HG02943 (cell line): ENCODE data around the gene ZNF334.

ENCODE experiments used
- ATAC-seq: cut with Tn5 transposase; IDR thresholded peaks from one replicate; pipeline ENCODE4 v1.9.1; 2021; ENCODE audit warnings: mild to moderate bottlenecking, low read depth, moderate library complexity; ENCODE audit not compliant: unreplicated experiment

Gene ZNF334

GRCh38 chr20:46512943-46513844 is at the start of gene ZNF334:
Gene ZNF334 (minus strand): TSS chr20:46513559. CDS start chr20:46512102, 1,457 bp downstream.
- ATAC-seq = no peak

DNA sequence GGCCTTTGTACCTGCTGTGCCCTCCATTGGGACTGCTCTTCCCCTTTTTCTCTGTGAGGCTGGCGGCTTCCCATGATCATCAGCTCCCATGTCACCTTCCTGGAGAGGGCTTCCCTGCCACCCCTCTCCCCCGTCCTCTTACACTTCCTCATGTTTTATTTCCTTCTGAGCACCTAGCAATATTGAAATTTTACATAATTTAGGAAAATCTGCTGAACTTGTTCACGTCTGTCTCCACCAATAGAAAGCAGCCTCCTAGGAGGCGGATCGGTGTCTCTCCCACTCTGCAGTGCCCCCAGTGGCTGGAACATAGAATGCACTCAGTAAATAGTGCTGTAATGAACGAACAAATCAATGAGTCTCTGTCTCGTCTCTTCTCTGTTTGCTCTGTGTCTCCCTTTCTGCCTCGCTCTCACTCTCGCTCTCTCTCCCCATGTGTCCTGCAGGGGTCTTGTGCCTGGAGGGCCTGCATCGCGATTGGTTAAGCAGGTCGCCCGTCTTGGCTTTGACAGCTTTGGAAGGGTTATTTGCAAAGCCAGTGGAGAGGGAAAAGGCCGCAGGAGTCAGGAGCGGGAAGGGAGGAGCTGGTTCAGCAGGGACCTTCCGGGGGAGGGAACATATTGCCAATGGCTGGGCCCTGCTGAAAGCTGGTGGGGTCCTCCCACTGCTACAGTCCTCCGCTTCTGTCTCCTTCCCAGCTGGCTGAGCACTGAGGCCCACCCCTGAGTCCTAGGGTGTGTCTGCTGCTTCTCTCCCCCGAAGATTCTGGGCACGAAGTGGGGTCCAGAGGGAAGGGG is 49.2 kb upstream of the ZNF334 start:
- no peak for ATAC-seq

- no peak for ATAC-seq
These were observed 48.6 kb upstream of the ZNF334 start for GRCh38 chr20:46562009-46562372.

DNA sequence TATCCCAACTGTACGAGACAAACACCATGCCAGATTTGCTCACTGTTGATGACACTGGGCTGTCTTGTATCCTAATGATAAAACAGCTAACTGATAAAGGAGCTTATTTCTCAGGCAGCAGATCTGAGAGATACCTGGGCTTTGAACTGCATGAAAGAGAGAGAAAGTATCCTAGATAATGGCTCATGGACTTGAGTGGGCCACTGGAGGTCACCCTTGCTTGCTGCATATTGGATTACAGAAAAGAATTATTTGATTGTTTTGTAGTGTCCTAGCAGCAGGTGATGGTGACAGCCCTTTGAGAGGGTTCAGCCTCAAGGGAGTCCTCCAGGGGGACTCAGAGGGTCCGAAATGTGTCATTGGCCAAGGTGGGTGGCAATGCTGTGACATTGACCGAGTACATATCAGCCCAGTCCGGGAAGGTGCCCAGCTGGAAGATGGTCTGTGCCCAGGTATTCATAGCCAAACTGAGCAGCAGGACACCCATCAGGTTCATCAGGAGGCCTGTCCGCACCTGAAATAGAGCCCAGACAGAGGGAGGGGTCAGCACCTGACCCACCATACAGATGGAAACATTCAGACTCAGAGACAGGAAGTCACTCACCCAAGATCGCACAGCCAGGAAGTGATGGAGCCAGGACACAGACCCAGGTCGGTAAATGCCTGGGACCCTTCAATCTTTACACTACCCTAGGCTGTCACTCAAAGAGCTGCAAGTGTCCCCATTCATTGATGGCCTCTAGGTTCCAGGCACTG is 46.5 kb upstream of the ZNF334 start:
- ATAC-seq = no peak

DNA sequence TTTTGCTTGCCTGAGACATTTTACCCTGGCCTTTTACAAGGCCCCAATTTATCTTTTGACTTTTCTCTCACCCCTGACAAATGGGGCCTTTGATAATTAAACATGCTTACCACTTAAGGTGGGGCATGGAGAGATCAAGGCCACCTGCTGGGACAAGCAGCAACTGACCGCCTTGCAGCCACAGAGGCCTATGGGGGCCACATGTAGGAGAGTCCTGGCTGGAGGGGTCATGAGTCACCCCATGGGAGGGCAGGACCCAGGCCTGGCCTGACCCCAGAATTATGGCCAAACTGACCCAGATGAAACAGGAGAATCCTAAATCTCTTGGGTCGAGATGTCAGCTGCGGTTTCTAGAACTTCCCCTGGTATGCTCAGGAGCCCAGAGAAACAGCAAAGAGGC is 45.6 kb upstream of the ZNF334 start:
- no peak for ATAC-seq

DNA sequence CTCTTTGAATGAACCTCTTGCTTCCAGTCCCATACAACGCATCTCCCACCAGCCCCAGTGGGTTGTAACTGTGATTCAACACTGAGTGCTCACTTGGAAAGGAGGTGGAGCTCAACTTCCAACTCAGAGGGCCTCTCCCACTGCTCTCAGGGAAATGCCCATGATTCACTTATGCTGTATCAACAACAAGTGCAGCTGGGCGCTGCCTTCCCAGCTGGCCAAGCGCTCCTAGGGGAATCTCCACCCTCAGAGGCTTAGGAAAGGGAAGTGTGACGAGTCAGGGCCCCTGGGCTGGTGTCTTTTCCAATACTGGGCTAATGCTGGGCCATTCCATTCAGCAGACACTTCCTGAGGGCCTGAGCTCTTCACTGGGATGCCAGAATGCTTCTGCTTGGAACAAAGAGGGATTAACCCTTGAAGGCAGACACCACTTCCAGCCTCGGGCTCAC is 45.2 kb upstream of the ZNF334 start:
- ATAC-seq = no peak

GRCh38 chr20:46557231-46557956 is 44.0 kb upstream of the ZNF334 start:
- no peak for ATAC-seq

- ATAC-seq = no peak
These were observed 42.1 kb upstream of the ZNF334 start for GRCh38 chr20:46555370-46555956.

DNA sequence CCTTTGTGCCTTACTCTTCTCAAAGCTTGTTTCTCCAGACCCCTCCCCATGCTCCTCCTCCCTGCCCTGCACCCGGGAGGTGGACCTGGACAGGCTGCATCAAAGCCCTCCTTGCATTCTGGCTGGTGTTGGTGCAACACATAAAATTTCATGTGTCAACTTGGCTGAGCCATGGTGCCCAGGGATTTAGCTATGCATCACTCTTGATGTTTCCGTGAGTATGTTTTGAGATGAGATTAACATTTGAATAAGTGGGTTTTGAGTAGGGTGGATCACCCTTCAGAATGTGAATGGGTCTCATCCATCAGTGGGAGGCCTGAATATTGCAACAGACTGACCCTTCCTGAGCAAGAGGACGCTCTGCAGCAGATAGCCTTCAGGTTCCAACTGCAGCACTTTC is 41.5 kb upstream of the ZNF334 start:
- no peak for ATAC-seq

DNA sequence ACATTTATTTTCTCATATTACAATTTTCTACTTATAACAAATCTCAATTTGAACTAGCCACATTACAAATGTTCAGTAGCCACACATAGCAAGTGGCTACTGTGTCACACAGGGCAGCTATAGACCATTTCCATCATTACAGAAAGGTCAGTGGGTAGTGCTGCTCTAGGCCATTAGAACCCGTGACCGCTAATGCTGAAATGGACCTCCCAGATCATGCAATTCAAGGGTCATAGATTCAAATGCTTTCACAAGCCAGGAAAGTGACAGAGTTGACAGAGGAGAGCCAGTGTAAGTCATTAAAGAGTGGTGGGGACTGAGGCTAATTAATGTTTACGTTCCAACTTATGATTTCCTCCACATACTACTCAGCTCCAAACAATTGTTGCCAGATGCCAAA is 40.6 kb upstream of the ZNF334 start:
- no peak for ATAC-seq

DNA sequence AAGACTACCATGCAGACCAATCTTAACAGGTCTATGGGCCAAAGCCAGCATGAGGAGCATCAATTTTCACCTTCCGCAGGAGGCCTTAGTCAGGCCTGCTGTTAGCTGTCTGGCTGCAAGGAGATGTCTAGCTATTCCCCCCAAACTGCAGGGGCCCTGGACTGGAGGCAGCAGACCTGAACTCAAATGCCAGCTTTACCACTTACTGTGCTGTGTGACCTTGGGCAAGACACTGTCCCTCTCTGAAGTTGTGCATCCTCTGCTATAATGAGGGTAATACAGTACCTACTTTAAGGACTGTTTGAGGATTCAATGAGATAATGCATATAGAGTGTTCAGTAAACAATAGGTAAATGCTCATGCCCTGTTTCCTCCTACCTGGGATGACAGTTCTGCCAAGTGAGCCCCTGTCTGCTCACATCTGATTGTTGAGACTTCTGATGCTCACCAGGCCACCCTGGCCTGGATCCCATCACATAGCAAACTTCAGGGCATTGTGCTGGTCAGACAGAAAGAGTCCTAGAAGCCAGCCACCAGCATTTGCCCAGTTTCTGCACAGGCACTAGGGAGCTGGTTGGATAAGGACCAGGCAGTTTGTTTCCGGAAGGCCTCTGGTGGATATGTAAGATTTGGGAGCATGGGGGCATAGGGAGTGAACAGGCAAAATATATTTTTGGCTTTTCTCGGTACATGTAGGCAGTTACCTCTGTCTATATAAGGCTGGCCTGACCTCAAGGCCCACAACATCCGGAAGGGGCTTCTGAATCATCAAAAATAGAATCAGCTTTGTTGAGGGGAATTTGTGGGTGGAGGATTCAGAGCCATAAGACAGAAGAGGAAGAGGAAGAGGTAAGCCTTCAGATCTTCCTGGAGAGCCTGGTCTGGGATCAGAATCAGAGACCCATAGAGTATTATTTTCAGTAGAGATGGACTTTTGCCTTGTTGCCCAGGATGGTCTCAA is 39.4 kb upstream of the ZNF334 start:
- ATAC-seq = no peak

GRCh38 chr20:46551522-46552381 is 38.4 kb upstream of the ZNF334 start:
- no peak for ATAC-seq

- no peak for ATAC-seq
These were observed 37.1 kb upstream of the ZNF334 start, which contains the start of gene OCSTAMP for GRCh38 chr20:46550461-46550860. Gene OCSTAMP (minus strand): TSS chr20:46550654. CDS start chr20:46550560, 94 bp downstream.

DNA sequence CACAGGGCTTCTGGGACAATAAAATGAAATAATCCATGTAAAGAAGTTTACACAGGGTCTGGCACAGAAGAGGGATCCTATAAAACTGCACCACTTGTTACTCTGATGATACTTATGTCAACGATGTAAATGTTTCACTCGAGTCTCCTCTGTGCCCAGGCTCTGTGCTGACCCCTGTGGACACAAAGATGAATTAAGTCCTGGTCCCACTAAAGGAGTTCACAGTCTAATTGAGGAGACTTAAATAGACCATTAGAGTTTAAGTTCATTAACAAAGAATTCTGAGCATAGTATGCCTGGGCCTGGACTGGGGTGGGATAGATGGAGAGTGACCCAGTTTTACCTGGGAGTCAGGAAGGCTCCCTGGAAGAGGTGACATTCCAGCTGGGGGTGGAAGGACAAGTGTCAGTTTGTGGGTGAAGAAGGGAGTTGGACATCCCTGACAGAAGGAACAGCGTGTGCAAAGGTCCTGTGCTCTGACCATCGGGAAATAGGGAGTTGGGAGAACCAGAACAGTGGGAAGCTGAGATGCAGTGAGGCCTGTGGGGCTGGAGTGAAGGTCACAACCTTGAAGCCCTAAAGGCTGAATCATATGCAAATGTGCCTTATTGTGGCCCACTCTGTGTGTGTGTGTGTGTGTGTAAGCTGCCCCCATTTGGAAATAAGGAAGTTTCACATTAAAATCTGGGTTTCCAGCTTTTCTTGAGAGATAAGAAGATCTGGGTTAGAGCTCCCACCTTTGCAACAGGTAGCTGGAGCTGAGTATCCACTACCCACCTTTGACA is 36.0 kb upstream of the ZNF334 start:
- ATAC-seq = no peak

- ATAC-seq = no peak
These were observed 35.3 kb upstream of the ZNF334 start for GRCh38 chr20:46548688-46549087.

DNA sequence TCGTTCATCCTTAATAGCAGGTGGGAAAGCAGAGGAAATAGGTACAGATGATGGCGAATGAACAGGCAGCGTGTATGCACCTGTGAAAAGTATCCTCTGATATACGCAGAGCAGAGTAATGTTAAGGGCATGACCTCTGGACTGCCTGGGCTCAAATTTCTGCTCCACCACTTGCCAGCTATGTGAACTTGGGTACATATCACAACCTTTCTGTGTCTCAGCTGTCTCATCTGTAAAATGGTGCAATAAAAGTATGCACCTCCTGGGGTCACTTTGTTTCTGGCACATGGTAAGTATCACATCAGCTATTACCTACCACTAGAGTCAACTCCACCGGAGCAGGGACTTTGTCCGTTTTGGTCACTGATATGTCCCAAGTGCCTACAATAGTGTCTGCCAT is 34.6 kb upstream of the ZNF334 start:
- ATAC-seq = no peak

- ATAC-seq = no peak
These were observed 33.6 kb upstream of the ZNF334 start for GRCh38 chr20:46546936-46547335.
